Measurements from ENCODE around the gene SLC36A2. TPM values are rescaled to one million over a fixed set of nuclear protein-coding genes. Genes with fewer than 3 reads are reported as not detected.
"Not testable (repeated sequence)": the region's sequence is repeated elsewhere in the genome, so short reads cannot be mapped to it uniquely, and the experiment has no call there.

The SLC36A2 gene
- total RNA-seq: not detected in 2 replicates

GRCh38 chr5:151347369-151347768, at the start of gene SLC36A2:
Gene SLC36A2 (minus strand): TSS chr5:151347559. CDS start chr5:151347460, 99 bp downstream.
- DNase-seq (ENCODE audit: low read depth in 2 of 2): no peak

DNA sequence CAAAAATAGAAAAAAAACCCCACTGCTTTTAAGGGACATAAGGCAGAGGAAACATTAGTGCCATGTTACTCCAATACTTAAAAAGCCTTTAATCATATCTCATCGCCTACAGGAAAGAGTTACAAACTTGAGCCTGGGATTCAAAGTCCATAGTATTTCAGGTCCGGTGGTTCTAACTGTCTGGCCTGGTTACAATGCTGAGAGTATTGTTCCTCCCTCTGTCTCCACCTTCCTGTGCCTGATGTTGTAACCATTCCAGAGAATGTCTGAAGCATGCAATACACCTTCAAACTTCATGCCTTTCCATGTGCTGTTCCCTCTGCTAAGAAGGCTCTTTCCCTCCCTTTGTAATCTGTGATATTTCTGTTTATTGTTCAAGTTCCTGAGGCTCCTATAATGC, 41.6 kb upstream of the SLC36A2 start:
- no peak for DNase-seq (ENCODE audit: low read depth in 2 of 2)

GRCh38 chr5:151384106-151384505, 36.7 kb upstream of the SLC36A2 start:
- DNase-seq (ENCODE audit: low read depth in 2 of 2): no peak

GRCh38 chr5:151383011-151383410, 35.7 kb upstream of the SLC36A2 start:
- no peak for DNase-seq (ENCODE audit: low read depth in 2 of 2)

GRCh38 chr5:151382576-151382975, 35.2 kb upstream of the SLC36A2 start:
- no peak for DNase-seq (ENCODE audit: low read depth in 2 of 2)

GRCh38 chr5:151381899-151382298, 34.5 kb upstream of the SLC36A2 start:
- DNase-seq (ENCODE audit: low read depth in 2 of 2): no peak

GRCh38 chr5:151378616-151379015, 31.3 kb upstream of the SLC36A2 start:
- no peak for DNase-seq (ENCODE audit: low read depth in 2 of 2)

DNA sequence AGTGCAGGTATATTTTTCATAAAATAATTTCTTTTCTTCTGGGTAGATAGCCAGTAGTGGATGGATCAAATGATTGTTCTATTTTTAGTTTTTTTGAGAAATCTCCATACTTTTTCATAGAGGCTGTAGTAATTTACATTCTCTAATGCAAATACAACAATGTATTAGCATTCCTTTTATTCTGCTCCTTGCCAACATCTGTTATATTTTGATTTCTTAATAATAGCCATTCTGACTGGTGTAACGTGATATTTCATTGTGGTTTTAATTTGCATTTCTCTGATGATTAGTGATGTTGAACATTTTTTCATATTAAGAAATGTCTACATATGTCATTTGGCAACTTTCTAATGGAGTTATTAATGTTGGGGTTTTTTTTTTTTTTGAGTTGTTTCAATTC, 27.2 kb upstream of the SLC36A2 start:
- no peak for DNase-seq (ENCODE audit: low read depth in 2 of 2)

- DNase-seq (ENCODE audit: low read depth in 2 of 2): not testable (repeated sequence)
Observed at GRCh38 chr5:151367038-151367437, 19.7 kb upstream of the SLC36A2 start.

DNA sequence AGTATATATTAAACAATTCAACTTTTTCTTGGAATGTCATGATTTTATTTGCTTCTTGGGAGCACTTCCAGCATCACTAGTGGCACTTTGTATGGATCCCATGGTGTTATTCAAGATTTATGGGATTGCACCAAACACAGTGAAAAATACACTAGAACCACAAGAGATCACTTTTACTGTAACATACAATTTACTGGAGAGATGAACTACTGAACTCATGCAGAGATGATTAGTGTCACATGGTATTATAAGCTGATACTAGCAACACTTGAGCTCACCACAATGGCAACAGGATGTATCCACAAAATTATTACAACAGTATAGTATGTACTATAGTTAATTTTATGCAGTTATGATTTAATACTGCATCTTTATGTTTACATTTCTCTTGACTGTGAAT, 16.3 kb upstream of the SLC36A2 start:
- DNase-seq (ENCODE audit: low read depth in 2 of 2): no peak

DNA sequence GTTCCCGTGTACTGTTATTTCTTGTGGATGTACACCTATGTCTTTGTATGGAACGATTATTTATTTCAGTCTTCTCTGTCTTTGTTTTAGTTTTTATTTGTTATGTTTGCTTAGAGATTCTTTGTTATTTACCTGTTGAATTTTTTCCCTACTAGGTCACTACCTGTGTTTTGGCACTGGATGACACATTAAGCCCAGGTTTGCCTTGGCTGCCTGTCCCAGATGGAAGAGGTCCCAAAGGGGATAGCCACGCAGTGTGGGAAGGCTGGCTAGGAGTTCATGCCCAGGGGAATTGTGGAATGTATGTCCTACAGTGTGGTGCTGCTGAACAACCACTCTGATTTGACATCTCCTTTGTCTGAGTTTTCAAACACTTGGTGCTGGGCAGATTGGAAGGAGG, 15.6 kb upstream of the SLC36A2 start:
- DNase-seq (ENCODE audit: low read depth in 2 of 2): no peak

DNA sequence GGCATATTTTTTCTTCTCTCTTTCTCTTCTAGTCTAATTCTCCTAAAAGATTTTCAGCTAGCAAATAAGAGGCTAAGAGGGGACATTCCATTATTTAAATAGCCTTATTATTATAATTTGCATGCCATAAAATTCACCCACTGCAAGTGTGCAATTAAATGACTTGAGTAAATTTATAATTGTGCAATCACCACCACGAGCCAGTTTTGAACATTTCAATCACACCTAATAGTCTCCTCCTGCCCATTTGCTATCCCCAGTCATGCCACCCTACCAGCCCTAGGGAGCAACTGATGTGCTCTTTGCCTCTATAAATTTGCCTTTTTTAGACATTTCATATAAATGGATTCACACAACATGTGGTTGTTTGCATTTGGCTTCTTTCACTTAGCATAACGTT, 12.0 kb upstream of the SLC36A2 start:
- no peak for DNase-seq (ENCODE audit: low read depth in 2 of 2)

- no peak for DNase-seq (ENCODE audit: low read depth in 2 of 2)
Observed at GRCh38 chr5:151357792-151358191, 10.4 kb upstream of the SLC36A2 start.

DNA sequence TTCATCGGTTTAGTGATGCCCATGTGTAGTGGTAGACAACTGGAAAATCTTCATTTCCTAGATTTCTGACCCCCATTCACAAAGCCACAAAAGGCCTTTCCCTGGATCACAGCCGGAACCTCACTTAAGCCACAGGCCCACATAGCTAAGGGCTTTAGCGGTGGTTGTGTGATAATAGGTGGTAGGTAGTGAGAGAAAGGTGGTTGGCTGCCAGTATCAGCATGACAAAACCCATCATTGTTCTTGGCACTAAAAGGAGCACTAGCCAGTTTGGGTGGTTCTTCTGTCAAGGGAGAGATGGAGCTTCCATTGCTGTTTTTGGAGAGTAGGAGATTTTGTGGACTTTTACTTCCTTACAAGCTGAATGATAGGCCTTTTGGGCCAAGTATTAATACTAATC, 9.7 kb upstream of the SLC36A2 start:
- no peak for DNase-seq (ENCODE audit: low read depth in 2 of 2)

DNA sequence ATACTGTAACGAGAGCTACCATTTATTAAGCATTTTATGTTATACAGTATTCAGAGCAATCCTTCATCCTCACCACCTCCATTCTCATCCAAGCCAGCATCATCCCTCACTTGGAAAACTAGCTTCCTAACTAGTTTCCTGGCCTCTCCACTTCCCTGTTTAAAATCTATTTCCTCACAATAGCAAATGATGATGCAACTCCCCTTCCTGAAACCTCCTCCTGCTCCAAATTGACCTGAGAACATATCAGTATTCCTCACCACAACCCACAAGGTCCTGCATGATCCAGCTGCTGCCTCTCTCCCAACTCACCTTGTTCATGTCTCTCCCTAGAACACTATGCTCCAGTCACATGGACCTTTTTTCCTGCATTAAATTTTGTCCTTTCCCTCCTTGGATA, 4.3 kb upstream of the SLC36A2 start:
- no peak for DNase-seq (ENCODE audit: low read depth in 2 of 2)

DNA sequence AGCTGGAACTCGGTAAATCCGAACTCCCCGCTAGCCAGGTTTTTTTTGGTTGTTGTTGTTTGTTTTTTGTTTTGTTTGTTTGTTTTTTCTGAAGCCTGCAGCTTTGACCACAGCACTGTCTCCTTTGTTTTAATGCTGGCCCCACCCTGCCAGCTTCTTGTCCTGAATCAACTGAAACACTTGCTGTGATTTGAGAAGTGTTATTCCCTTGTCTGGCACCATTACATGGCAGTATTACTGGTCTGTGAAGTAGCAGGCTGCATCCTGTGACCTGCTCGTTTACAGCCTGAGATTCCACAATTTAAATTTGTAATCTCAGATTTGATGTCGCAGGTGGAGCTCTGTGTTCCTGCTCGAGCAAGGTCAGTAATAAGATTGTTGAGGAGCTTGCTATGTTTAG, 1.4 kb upstream of the SLC36A2 start:
- DNase-seq (ENCODE audit: low read depth in 2 of 2): no peak

DNA sequence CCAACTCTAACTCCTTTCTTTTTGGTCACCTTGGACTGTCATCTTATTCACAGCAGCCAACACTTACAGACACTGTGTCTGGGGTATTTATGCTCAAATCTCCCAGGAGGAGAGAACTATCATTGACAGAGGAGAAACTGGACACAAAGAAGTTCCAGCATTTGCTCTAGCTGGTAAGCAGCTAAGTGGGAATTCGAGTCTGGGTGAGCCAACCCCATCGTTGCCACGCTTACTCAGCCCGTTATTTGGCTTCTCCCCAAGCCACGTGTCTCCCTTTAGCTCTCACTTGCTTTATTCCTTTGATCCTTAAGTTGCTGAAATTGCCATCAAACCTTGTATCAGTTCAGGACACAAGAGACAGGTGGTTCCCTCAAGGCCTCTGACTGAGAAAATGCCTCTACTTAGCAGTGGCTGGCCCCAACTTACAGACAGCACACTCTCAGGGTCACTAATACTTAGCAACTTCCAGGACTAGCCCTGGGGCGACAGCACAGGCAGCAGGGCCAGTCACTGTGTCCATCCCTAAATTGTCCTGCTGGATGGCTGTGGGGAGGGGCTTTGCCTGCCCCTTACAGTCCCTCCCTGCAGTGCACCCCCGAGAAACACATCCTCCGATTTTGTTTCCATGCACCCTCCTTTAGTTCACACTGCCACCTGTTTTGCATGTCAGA, 1.4 kb downstream of the SLC36A2 start:
- DNase-seq (ENCODE audit: low read depth in 2 of 2): no peak

- no peak for DNase-seq (ENCODE audit: low read depth in 2 of 2)
Observed at GRCh38 chr5:151345187-151345807, 2.1 kb downstream of the SLC36A2 start.

GRCh38 chr5:151344088-151344487, 3.3 kb downstream of the SLC36A2 start:
- DNase-seq (ENCODE audit: low read depth in 2 of 2): no peak

DNA sequence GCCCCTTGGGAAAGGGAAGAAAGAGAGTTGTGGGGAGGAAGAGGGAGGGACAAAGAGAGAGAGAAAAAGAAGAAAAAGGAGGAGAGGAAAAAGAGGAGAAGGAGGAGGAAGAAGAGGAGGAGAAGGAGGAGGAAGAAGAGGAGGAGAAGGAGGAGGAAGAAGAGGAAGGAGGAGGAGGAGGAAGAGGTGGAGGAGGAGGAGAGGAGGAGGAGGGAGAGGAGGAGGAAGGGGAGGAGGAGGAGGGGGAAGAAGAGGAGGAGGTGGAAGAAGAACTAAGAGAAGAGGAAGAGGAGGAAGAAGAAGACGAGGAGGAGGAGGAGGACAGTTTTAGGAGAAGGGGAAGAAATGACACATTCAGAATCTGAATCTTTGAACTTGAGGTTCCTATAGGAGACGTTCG, 7.4 kb downstream of the SLC36A2 start:
- no peak for DNase-seq (ENCODE audit: low read depth in 2 of 2)

DNA sequence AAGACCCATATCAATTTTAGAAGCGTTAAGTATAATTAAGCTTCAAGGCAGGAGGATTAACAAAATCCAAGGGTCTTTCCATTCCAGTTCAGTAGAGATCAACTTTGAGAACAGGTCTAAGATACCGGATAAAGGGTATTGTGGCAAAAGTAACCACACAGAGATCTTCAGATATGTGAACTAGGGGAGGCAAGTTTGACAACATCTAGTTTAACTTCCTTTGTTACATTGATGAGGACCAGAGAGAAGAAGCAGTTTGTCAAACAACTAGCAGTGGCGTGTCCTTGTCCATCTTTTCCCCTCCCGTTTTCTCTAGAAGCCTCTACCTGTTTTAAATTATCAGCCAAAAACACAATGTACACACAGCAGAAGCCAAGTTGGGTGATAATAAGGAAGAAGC, 8.6 kb downstream of the SLC36A2 start:
- no peak for DNase-seq (ENCODE audit: low read depth in 2 of 2)

DNA sequence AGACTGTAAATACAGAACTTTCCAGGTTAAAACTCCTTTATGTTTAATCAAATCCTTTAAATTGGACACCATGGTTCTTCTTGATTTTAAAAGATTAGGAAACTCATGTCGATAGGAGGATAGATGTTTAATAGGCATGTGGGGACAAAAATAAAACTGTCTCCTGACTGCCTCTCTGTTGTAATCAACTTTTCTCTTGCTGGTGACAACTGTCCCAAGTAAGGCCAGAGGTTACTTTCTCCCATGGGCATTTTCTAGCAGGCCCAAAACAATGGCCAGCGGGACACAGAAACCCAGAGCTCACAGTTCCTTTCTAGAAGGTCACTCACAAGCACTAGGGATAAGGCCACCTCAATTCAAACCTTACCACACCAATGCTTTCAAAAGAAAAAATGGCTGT, 14.5 kb downstream of the SLC36A2 start:
- DNase-seq (ENCODE audit: low read depth in 2 of 2): no peak

DNA sequence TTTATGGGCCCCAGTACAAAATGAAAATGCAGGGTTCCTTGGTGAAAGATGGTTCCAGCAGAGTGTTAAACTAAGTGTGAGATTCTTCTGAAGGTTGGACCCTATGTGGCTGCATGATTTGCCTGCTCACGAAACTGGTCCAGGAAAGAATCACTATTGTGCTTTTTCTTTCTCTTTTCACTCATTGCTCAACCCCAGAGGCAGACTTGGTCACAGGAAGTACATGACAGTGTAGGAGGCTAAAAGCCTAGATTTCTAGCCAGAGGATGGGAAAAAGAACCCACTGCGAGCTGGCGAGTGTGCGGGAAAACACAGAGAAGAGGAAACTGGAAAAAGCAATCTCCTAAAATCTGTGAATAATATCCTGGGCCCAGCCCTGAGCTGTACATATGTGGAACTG, 18.6 kb downstream of the SLC36A2 start:
- no peak for DNase-seq (ENCODE audit: low read depth in 2 of 2)

- DNase-seq (ENCODE audit: low read depth in 2 of 2): no peak
Observed at GRCh38 chr5:151327585-151327984, 19.8 kb downstream of the SLC36A2 start.
